Melanocyte of skin (primary cell): ENCODE measurements around the gene SLC44A2. TPM values are rescaled to one million over a fixed set of nuclear protein-coding genes. Genes with fewer than 3 reads are reported as not detected.

Experiments
- total RNA-seq, 2 donors: library from RNA; depleted of rRNA; stranded (reverse); fragments of >200 nt; gene quantifications; 2 replicates each; pipeline ENCODE4 v1.2.3, GENCODE V29; 2012

SLC44A2 gene
- 1 to 10 TPM; 6.7 to 9.3 TPM for total RNA-seq

GRCh38 chr19:10625003-10625761, at the start of gene SLC44A2:
Gene SLC44A2 (plus strand): TSS chr19:10625553. CDS start chr19:10625634, 81 bp downstream.

GRCh38 chr19:10587022-10587838, 38.1 kb upstream of the SLC44A2 start, which contains the start of gene AP1M2:
Gene AP1M2 (minus strand): TSS chr19:10587312. CDS start chr19:10587231, 81 bp downstream.

GRCh38 chr19:10653732-10654609, 28.6 kb downstream of the SLC44A2 start, which contains the start of gene ILF3:
Gene ILF3 (plus strand): TSS chr19:10654346. CDS start chr19:10670606, 16,260 bp downstream.

Other genes with a start within 250 kb of the SLC44A2 start
- gene TYK2, start 245.0 kb upstream of the SLC44A2 start, total RNA-seq = 10 to 100 TPM; 69.5 to 85.6 TPM
- gene CDC37, start 222.0 kb upstream of the SLC44A2 start, total RNA-seq = 100 to 1,000 TPM; 143 to 207 TPM
- gene PDE4A, start 205.0 kb upstream of the SLC44A2 start, total RNA-seq = 1 to 10 TPM; 5.3 to 6.5 TPM
- gene KEAP1, start 122.2 kb upstream of the SLC44A2 start, total RNA-seq = 10 to 100 TPM; 67.3 to 71.6 TPM
- gene S1PR5, start 108.1 kb upstream of the SLC44A2 start, total RNA-seq = under 1 TPM in 1 of 2 donors, not detected in 1; under 0.01 TPM
- gene ATG4D, start 81.6 kb upstream of the SLC44A2 start, total RNA-seq = 10 to 100 TPM; 26.8 to 35.3 TPM
- 10 to 100 TPM in 1 of 2 donors, 1 to 10 TPM in 1; 5.9 to 10.3 TPM for gene KRI1, start 59.5 kb upstream of the SLC44A2 start, total RNA-seq
- gene CDKN2D, start 56.6 kb upstream of the SLC44A2 start, total RNA-seq = 10 to 100 TPM in 1 of 2 donors, 1 to 10 TPM in 1; 10.0 to 12.7 TPM
- gene AP1M2, start 38.2 kb upstream of the SLC44A2 start, total RNA-seq = not detected
- 100 to 1,000 TPM; 106 to 163 TPM for gene ILF3, start 28.8 kb downstream of the SLC44A2 start, total RNA-seq
- 10 to 100 TPM; 27.2 to 38.3 TPM for gene QTRT1, start 75.9 kb downstream of the SLC44A2 start, total RNA-seq
- gene DNM2, start 92.5 kb downstream of the SLC44A2 start, total RNA-seq = 100 to 1,000 TPM; 110 to 114 TPM
- gene TMED1, start 210.7 kb downstream of the SLC44A2 start, total RNA-seq = 10 to 100 TPM; 26.2 to 33.3 TPM
- under 1 TPM; 0.33 to 0.69 TPM for gene C19orf38, start 222.9 kb downstream of the SLC44A2 start, total RNA-seq
- 10 to 100 TPM; 26.8 to 41.6 TPM for gene CARM1, start 246.0 kb downstream of the SLC44A2 start, total RNA-seq